Osteocyte (in vitro differentiated cells): ENCODE measurements around the gene TMEM200A. TPM values are rescaled to one million over a fixed set of nuclear protein-coding genes. Genes with fewer than 3 reads are reported as not detected.
"Not testable (repeated sequence)": the region's sequence is repeated elsewhere in the genome, so short reads cannot be mapped to it uniquely, and the experiment has no call there.

Source experiments
- DNase-seq: peaks from one replicate; pipeline ENCODE4 v3.0.0; 2021; ENCODE audit warnings: mixed read lengths; ENCODE audit not compliant: unreplicated experiment; ENCODE audit errors: extremely low spot score
- H3K27ac Mint-ChIP-seq: one replicate; pipeline ENCODE4 v1.8.0; 2021; ENCODE audit warnings: mild to moderate bottlenecking, mixed read lengths; ENCODE audit not compliant: unreplicated experiment
- H3K27me3 Mint-ChIP-seq: one replicate; pipeline ENCODE4 v1.8.0; 2021; ENCODE audit warnings: mixed read lengths; ENCODE audit not compliant: unreplicated experiment
- H3K36me3 Mint-ChIP-seq: one replicate; pipeline ENCODE4 v1.8.0; 2021; ENCODE audit warnings: mixed read lengths; ENCODE audit not compliant: unreplicated experiment
- H3K4me1 Mint-ChIP-seq: one replicate; pipeline ENCODE4 v1.8.0; 2021; ENCODE audit warnings: mixed read lengths; ENCODE audit not compliant: unreplicated experiment
- H3K4me3 Mint-ChIP-seq: one replicate; pipeline ENCODE4 v1.8.0; 2021; ENCODE audit warnings: mild to moderate bottlenecking, moderate library complexity, mixed read lengths; ENCODE audit not compliant: unreplicated experiment
- H3K9me3 Mint-ChIP-seq: one replicate; pipeline ENCODE4 v1.8.0; 2021; ENCODE audit warnings: mixed read lengths; ENCODE audit not compliant: unreplicated experiment
- CTCF ChIP-seq: fragments of 200-600 bp; sonication (generic); IDR thresholded peaks from 2 replicates; pipeline ENCODE4 v1.5.0; 2021; ENCODE audit warnings: antibody characterized with exemption, mild to moderate bottlenecking, moderate library complexity
- total RNA-seq: library from RNA; stranded (reverse); gene quantifications from 2 replicates; pipeline ENCODE4 v1.2.1, GENCODE V29; 2021

Gene TMEM200A
- total RNA-seq, 1 donor from 2014 or later = 11.2 TPM

DNA sequence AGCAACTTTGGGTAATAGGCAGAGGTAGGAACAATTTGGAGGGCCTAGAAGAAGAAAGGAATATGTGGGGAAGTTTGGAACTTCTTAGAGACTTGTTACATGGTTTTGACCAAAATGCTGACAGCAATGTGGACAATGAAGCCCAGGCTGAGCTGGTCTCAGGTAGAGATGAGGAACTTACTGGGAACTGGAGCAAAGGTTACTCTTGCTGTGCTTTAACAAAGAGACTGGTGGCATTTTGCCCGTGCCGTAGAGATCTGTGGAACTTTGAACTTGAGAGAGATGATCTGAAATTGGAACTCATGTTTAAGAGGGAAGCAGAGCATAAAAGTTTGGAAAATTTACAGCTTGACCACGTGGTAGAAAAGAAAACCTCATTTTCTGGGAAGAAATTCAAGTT is 28.3 kb upstream of the TMEM200A start:
- Mint-ChIP-seq H3K27me3 (peaks cover under 1% of the 10 kb centered on the region), H3K9me3 (no peaks in the 10 kb centered on the region), H3K27ac (no peak overlapping the region), H3K4me1 (no peaks in the 10 kb centered on the region), H3K36me3 (no peaks in the 10 kb centered on the region), H3K4me3 (no peak overlapping the region)
- no peak for TF ChIP-seq CTCF
- no peak for DNase-seq

DNA sequence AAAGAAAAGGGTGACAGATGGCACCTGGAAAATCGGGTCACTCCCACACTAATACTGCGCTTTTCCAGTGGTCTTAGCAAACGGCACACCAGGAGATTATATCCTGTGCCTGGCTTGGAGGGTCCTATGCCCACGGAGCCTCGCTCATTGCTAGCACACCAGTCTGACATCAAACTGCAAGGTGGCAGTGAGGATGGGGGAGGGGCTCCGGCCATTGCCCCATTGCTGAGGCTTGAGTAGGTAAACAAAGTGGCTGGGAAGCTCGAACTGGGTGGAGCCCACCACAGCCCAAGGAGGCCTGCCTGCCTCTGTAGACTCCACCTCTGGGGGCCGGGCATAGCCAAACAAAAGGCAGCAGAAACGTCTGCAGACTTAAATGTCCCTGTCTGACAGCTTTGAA is 19.5 kb upstream of the TMEM200A start:
- not testable (repeated sequence) for H3K27ac Mint-ChIP-seq, H3K27me3 Mint-ChIP-seq

DNA sequence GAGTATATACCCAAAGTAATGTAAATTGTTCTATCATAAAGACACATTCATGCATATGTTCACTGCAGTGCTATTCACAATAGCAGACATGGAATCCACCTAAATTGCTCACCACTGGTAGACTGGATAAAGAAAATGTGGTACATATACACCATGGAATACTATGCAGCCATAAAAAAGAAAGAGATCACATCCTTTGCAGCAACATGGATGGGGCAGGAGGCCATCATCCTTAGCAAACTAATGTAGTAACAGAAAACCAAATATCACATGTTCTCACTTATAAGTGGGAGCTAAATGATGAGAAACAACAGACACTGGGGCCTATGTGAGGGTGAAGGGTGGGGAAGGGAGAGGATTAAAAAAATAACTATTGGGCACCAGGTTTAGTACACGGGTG is 11.5 kb upstream of the TMEM200A start:
- no peak for TF ChIP-seq CTCF
- Mint-ChIP-seq H3K9me3 (no peaks in the 10 kb centered on the region), H3K27me3 (peaks cover 15% of the 10 kb centered on the region), H3K4me3 (no peak overlapping the region), H3K36me3 (no peaks in the 10 kb centered on the region), H3K4me1 (no peaks in the 10 kb centered on the region), H3K27ac (no peak overlapping the region)
- DNase-seq = no peak

More for the DNA sequence above, 19.5 kb upstream of the TMEM200A start:
- not testable (repeated sequence) for H3K9me3 Mint-ChIP-seq, H3K36me3 Mint-ChIP-seq, H3K4me3 Mint-ChIP-seq, H3K4me1 Mint-ChIP-seq, DNase-seq

GRCh38 chr6:130355572-130355971 is 10.2 kb upstream of the TMEM200A start:
- Mint-ChIP-seq H3K27ac (no peak overlapping the region), H3K27me3 (peaks cover 17% of the 10 kb centered on the region), H3K36me3 (no peaks in the 10 kb centered on the region), H3K4me3 (no peak overlapping the region), H3K4me1 (no peaks in the 10 kb centered on the region), H3K9me3 (no peaks in the 10 kb centered on the region)
- DNase-seq = no peak
- TF ChIP-seq CTCF = no peak

GRCh38 chr6:130357436-130357835 is 8.4 kb upstream of the TMEM200A start:
- Mint-ChIP-seq H3K27ac (no peak overlapping the region), H3K27me3 (peaks cover 14% of the 10 kb centered on the region), H3K4me3 (no peak overlapping the region), H3K4me1 (no peaks in the 10 kb centered on the region), H3K9me3 (peaks cover 3% of the 10 kb centered on the region), H3K36me3 (no peaks in the 10 kb centered on the region)
- DNase-seq = no peak
- no peak for TF ChIP-seq CTCF

DNA sequence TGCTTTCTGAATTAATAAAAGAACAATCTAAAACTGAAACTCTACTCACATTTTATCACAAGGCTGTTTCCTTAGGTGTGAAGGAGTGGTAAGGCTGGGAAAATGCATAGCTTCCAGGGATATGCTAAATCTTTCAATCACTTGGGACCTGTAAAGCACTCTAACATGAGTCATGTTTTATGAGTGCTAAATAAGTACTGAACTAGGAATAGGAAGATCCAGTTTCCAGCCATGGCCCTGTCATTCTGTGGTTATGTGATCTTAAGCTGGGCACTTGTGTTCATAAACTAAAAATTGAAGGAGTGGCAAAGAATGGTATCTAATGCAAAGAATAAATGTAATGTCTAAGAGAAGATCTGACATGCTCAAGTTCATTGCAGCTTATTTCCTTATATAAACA is 6.1 kb upstream of the TMEM200A start:
- peaks cover 14% of the 10 kb centered on the region for H3K27me3 Mint-ChIP-seq

More for the DNA sequence above, 6.1 kb upstream of the TMEM200A start:
- TF ChIP-seq CTCF = no peak
- no peak overlapping the region for H3K4me3 Mint-ChIP-seq
- no peaks in the 10 kb centered on the region for H3K36me3 Mint-ChIP-seq
- no peak for DNase-seq
- no peaks in the 10 kb centered on the region for H3K4me1 Mint-ChIP-seq
- H3K9me3 Mint-ChIP-seq = peaks cover 3% of the 10 kb centered on the region
- no peak overlapping the region for H3K27ac Mint-ChIP-seq
